Measurements from ENCODE around the gene PAPPA.

Gene PAPPA

GRCh38 chr9:116366241-116366640 is 212.7 kb downstream of the PAPPA start:
- Histone ChIP-seq H3K27ac (no peak overlapping the region), H3K27me3 (replicated peaks) (no peaks in the 10 kb centered on the region), H3K4me3 (ENCODE audit: low read depth, low read length) (no peak overlapping the region), H3K36me3 (replicated peaks) (peaks cover 95% of the 10 kb centered on the region)
- DNase-seq = no peak
- no peak for TF ChIP-seq CTCF (IDR thresholded peaks at IDR 0.05; ENCODE audit: low read depth, low read length, missing control alignments)
- in situ Hi-C loops (cut with HindIII; ENCODE audit: low pct_ligation_motif_present, low sequenced_read_pairs) = no loop called here

- H3K4me3 ChIP-seq (ENCODE audit: low read depth, low read length) = no peak overlapping the region
- in situ Hi-C loops (cut with HindIII; ENCODE audit: low pct_ligation_motif_present, low sequenced_read_pairs) = no loop called here
Observed at GRCh38 chr9:116368680-116369079, 215.1 kb downstream of the PAPPA start.

GRCh38 chr9:116369706-116370105 is 216.1 kb downstream of the PAPPA start:
- in situ Hi-C loops (cut with HindIII; ENCODE audit: low pct_ligation_motif_present, low sequenced_read_pairs) = no loop called here
- Histone ChIP-seq H3K27ac (no peak overlapping the region), H3K36me3 (replicated peaks) (peaks cover 84% of the 10 kb centered on the region), H3K4me3 (ENCODE audit: low read depth, low read length) (no peak overlapping the region), H3K27me3 (replicated peaks) (no peaks in the 10 kb centered on the region)
- no peak for DNase-seq
- no peak for TF ChIP-seq CTCF (IDR thresholded peaks at IDR 0.05; ENCODE audit: low read depth, low read length, missing control alignments)

More at GRCh38 chr9:116368680-116369079, 215.1 kb downstream of the PAPPA start:
- Histone ChIP-seq H3K27me3 (replicated peaks) (no peaks in the 10 kb centered on the region), H3K27ac (no peak overlapping the region), H3K36me3 (replicated peaks) (peaks cover 86% of the 10 kb centered on the region)
- no peak for TF ChIP-seq CTCF (IDR thresholded peaks at IDR 0.05; ENCODE audit: low read depth, low read length, missing control alignments)
- no peak for DNase-seq

GRCh38 chr9:116370556-116370955 is 217.0 kb downstream of the PAPPA start:
- TF ChIP-seq CTCF (IDR thresholded peaks at IDR 0.05; ENCODE audit: low read depth, low read length, missing control alignments) = no peak
- in situ Hi-C loops (cut with HindIII; ENCODE audit: low pct_ligation_motif_present, low sequenced_read_pairs) = no loop called here
- no peak for DNase-seq
- Histone ChIP-seq H3K4me3 (ENCODE audit: low read depth, low read length) (no peak overlapping the region), H3K27me3 (replicated peaks) (no peaks in the 10 kb centered on the region), H3K36me3 (replicated peaks) (peaks cover 84% of the 10 kb centered on the region), H3K27ac (no peak overlapping the region)

- Histone ChIP-seq H3K36me3 (replicated peaks) (peaks cover 74% of the 10 kb centered on the region), H3K4me3 (ENCODE audit: low read depth, low read length) (no peak overlapping the region), H3K27me3 (replicated peaks) (no peaks in the 10 kb centered on the region), H3K27ac (no peak overlapping the region)
- no peak for TF ChIP-seq CTCF (IDR thresholded peaks at IDR 0.05; ENCODE audit: low read depth, low read length, missing control alignments)
- DNase-seq = no peak
- in situ Hi-C loops (cut with HindIII; ENCODE audit: low pct_ligation_motif_present, low sequenced_read_pairs) = no loop called here
Observed at GRCh38 chr9:116372081-116372673, 218.6 kb downstream of the PAPPA start.

GRCh38 chr9:116372786-116373185 is 219.2 kb downstream of the PAPPA start:
- Histone ChIP-seq H3K27me3 (replicated peaks) (no peaks in the 10 kb centered on the region), H3K4me3 (ENCODE audit: low read depth, low read length) (no peak overlapping the region), H3K36me3 (replicated peaks) (peaks cover 73% of the 10 kb centered on the region), H3K27ac (no peak overlapping the region)
- DNase-seq = no peak
- no peak for TF ChIP-seq CTCF (IDR thresholded peaks at IDR 0.05; ENCODE audit: low read depth, low read length, missing control alignments)
- in situ Hi-C loops (cut with HindIII; ENCODE audit: low pct_ligation_motif_present, low sequenced_read_pairs) = no loop called here

All from brain microvascular endothelial cell (primary cell).